Transverse colon (tissue), 4 donors: ENCODE measurements around the gene PTPRN2. TPM values are rescaled to one million over a fixed set of nuclear protein-coding genes. Genes with fewer than 3 reads are reported as not detected.
"Not testable (repeated sequence)": the region's sequence is repeated elsewhere in the genome, so short reads cannot be mapped to it uniquely, and the experiment has no call there.

Source experiments
- DNase-seq: peaks from one replicate; pipeline ENCODE4 v3.0.0-alpha.2; 2019
- H3K27ac ChIP-seq, 4 donors: fragments of 200-600 bp; sonication (generic); 2 replicates each; pipeline ENCODE4 v1.5.1; 2016 to 2018; ENCODE audit warnings: inconsistent platforms in 4 of 4
- H3K27me3 ChIP-seq: fragments of 200-600 bp; sonication (generic); 2 replicates; pipeline ENCODE4 v1.5.1; 2017; ENCODE audit warnings: inconsistent platforms
- H3K36me3 ChIP-seq, 4 donors: fragments of 200-600 bp; sonication (generic); 2 replicates each; pipeline ENCODE4 v1.5.1; 2017 to 2019; ENCODE audit warnings: inconsistent platforms in 4 of 4
- H3K4me1 ChIP-seq, 4 donors: fragments of 200-600 bp; sonication (generic); 2 replicates each; pipeline ENCODE4 v1.5.1; 2017 to 2020; ENCODE audit warnings: inconsistent platforms in 4 of 4
- H3K4me3 ChIP-seq, 4 donors: fragments of 200-600 bp; sonication (generic); 1 replicate in 1 of 4; 2 replicates in 3 of 4; pipeline versions ENCODE4 v1.5.1 to v1.6.1; 2017 to 2019; ENCODE audit warnings: inconsistent platforms in 4 of 4
- H3K9me3 ChIP-seq, 2 donors: fragments of 200-600 bp; sonication (generic); 2 replicates each; pipeline ENCODE4 v1.5.1; 2017 to 2019; ENCODE audit warnings: inconsistent platforms in 2 of 2
- EP300 ChIP-seq: sonication (generic); formaldehyde crosslinking; IDR thresholded peaks from one replicate; pipeline ENCODE4 v1.6.1; 2017; ENCODE audit warnings: antibody characterized with exemption, low read depth
- POLR2A ChIP-seq: fragments of 450-650 bp; IDR thresholded peaks from one replicate; pipeline ENCODE4 v1.6.1; 2016; ENCODE audit warnings: antibody characterized with exemption, mild to moderate bottlenecking, moderate library complexity
- POLR2AphosphoS5 ChIP-seq, 3 donors: sonication (generic); formaldehyde crosslinking; IDR thresholded peaks; one replicate each; pipeline ENCODE4 v1.6.1; 2016; ENCODE audit warnings: antibody characterized with exemption in 3 of 3
- WGBS, 2 donors: methylation state at CpG; one replicate each; pipeline ENCODE4 v1.1.5; 2018; ENCODE audit warnings: low coverage in 1 of 2; 5-methylcytosine and 5-hydroxymethylcytosine counted together
- in situ Hi-C, 4 donors: fragments of 200-750 bp; cut with MboI; loops; one replicate each; pipeline versions ENCODE4 v1.15.0 to v1.15.1; 2017; ENCODE audit warnings: low sequenced_read_pairs in 3 of 4, low pct_ligation_motif_present in 1 of 4, low pct_unique_long_range_greater_than_20kb in 1 of 4
- intact Hi-C: fragments of 100-400 bp; cut with DNase I; formaldehyde crosslinking; loops from one replicate; pipeline ENCODE4 v1.15.1; 2023; ENCODE audit warnings: low total_unique reads
- total RNA-seq, 4 donors: library from RNA; depleted of rRNA; stranded (reverse); fragments of >200 nt; gene quantifications; one replicate each; pipeline ENCODE4 v1.1.0, GENCODE V29; 2016
- TF ChIP-seq, protein P1 (sequence below), 5 experiments: fragments of 200-600 bp in 3 of 5; fragments of 450-650 bp in 2 of 5; sonication (generic) in 3 of 5; IDR thresholded peaks; 1 replicate in 2 of 5; 2 replicates in 3 of 5; pipeline ENCODE4 v1.5.1; 2016 to 2017; ENCODE audit warnings: antibody characterized with exemption in 5 of 5, inconsistent platforms in 3 of 5, mild to moderate bottlenecking in 2 of 5, moderate library complexity in 1 of 5

PTPRN2 gene
- total RNA-seq, 4 donors from 2014 or later = 15.4 to 31.1 (median 21.8) TPM

DNA sequence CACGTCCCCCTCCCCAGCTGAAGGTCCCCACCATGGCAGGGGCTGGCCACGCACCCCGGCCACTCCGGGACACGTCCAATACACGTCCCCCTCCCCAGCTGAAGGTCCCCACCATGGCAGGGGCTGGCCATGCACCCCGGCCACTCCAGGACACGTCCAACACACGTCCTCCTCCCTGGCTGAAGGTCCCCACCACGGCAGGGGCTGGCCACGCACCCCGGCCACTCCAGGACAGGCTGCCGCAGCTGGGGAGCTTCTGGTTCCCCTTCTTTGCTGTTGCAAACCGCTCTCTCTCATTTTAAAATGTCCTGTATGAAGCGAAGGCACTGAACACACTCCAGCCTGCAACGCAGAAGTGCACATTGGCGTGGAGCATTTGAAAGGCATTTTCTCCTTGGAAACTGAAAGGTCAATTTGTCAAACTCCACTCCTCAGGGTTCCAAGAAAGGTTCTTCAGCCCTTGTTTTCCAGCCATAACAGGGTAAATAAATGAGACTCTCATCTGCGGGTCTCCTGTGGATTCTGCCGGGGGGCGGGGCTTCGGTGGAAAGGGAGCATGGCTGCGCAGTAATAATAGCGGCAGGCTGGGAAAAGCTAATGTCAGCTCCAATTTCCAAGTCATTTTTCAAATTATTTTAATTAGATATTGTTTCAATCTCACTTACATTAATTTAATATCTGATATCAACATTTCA lies 670.5 kb downstream of the PTPRN2 start:
- Histone ChIP-seq H3K27ac (no peak overlapping the region), H3K27me3 (no peaks in the 10 kb centered on the region), H3K4me3 (no peak overlapping the region), H3K36me3 (no peaks in the 10 kb centered on the region), H3K4me1 (no peaks in the 10 kb centered on the region), H3K9me3 (peaks cover 3 to 5% of the 10 kb centered on the region in 2 donors)
- DNase-seq = no peak
- in situ Hi-C loops = no loop called here
- TF ChIP-seq EP300 (no peak), POLR2A (no peak), POLR2AphosphoS5 (IDR thresholded peaks at IDR 0.05) (no peak)
- TF ChIP-seq, protein P1, sequence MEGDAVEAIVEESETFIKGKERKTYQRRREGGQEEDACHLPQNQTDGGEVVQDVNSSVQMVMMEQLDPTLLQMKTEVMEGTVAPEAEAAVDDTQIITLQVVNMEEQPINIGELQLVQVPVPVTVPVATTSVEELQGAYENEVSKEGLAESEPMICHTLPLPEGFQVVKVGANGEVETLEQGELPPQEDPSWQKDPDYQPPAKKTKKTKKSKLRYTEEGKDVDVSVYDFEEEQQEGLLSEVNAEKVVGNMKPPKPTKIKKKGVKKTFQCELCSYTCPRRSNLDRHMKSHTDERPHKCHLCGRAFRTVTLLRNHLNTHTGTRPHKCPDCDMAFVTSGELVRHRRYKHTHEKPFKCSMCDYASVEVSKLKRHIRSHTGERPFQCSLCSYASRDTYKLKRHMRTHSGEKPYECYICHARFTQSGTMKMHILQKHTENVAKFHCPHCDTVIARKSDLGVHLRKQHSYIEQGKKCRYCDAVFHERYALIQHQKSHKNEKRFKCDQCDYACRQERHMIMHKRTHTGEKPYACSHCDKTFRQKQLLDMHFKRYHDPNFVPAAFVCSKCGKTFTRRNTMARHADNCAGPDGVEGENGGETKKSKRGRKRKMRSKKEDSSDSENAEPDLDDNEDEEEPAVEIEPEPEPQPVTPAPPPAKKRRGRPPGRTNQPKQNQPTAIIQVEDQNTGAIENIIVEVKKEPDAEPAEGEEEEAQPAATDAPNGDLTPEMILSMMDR (IDR thresholded peaks at IDR 0.05) = no peak
- 86 to 95% methylated on average over 6 to 22 of the region's 23 CpGs for WGBS, 2 donors
- intact Hi-C loops = no loop called here

DNA sequence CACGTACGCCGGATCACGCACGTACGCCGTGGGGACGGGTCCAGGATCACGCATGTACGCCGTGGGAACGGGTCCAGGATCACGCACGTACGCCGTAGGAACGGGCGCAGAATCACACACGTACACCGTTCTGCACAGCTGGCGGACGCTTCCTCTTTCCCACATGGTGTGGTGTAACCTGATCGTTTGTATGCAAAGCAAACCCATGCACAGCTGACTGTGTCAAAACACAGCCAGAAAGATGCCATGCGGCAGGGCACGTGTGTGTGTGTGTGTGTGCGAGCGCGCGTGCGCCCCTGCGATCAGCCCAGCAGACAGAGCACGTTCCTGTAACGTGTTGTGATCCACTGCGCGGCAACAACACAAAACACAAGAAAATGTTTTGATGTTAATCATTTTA lies 677.2 kb downstream of the PTPRN2 start:
- WGBS, 2 donors = 88 to 96% methylated on average over 14 to 35 of the region's 35 CpGs
- H3K4me1 ChIP-seq = no peaks in the 10 kb centered on the region
- intact Hi-C loops = no loop called here
- DNase-seq = no peak
- no peak overlapping the region for H3K4me3 ChIP-seq
- TF ChIP-seq POLR2AphosphoS5 (IDR thresholded peaks at IDR 0.05) (no peak), EP300 (no peak), POLR2A (no peak)
- TF ChIP-seq, protein P1 (IDR thresholded peaks at IDR 0.05) = no peak
- H3K27ac ChIP-seq = no peak overlapping the region
- no peaks in the 10 kb centered on the region for H3K36me3 ChIP-seq
- H3K27me3 ChIP-seq = no peaks in the 10 kb centered on the region
- in situ Hi-C loops = no loop called here
- H3K9me3 ChIP-seq = peaks cover 3 to 5% of the 10 kb centered on the region in 2 donors

DNA sequence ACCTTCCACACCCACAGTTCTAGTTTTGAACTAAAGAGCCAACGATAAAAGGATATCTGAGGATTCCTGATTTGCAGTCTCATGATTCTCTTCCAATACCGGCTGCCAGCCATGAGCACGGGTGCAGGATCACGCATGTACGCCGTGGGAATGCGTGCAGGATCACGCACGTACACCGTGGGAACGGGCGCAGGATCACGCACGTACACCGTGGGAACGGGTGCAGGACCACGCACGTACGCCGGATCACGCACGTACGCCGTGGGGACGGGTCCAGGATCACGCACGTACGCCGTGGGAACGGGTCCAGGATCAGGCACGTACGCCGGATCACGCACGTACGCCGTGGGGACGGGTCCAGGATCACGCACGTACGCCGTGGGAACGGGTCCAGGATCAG lies 677.6 kb downstream of the PTPRN2 start:
- H3K27me3 ChIP-seq, H3K36me3 ChIP-seq, H3K4me1 ChIP-seq, H3K4me3 ChIP-seq, H3K9me3 ChIP-seq, H3K27ac ChIP-seq, in situ Hi-C loops, DNase-seq, intact Hi-C loops: not testable (repeated sequence)
- WGBS, 2 donors = 96 to 97% methylated on average over 30 to 40 of the region's 43 CpGs

DNA sequence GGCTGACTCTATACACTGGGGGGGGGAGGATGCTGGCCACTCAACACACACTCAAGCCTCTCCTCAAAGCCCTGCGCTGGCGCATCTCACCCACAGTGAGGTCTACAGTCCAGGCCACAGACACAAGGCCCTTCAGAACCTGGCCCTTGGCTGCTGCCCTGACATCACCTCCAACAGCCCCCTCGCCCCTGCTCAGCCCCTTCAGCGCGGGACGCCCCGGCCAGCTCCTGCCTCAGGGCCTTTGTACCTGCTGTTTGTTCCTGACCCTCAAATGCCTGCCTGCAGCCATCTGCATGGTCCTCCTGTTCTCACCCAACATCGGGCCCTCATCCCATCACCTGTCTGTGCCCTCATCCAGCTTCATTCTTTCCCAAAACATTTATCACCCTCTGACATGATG lies 678.3 kb downstream of the PTPRN2 start:
- TF ChIP-seq POLR2AphosphoS5 (IDR thresholded peaks at IDR 0.05) = no peak
- TF ChIP-seq, protein P1 (IDR thresholded peaks at IDR 0.05) = no peak
- TF ChIP-seq POLR2A = no peak
- Histone ChIP-seq H3K9me3 (peaks cover under 1% of the 10 kb centered on the region in 2 donors), H3K27ac (no peak overlapping the region), H3K4me1 (no peaks in the 10 kb centered on the region), H3K4me3 (no peak overlapping the region), H3K36me3 (no peaks in the 10 kb centered on the region), H3K27me3 (no peaks in the 10 kb centered on the region)
- in situ Hi-C loops = no loop called here
- 97 to 100% methylated on average over 1 to 8 of the region's 8 CpGs for WGBS, 2 donors
- intact Hi-C loops = no loop called here
- no peak for DNase-seq
